ENCODE measurements around the gene UBAP2L.
"Not testable (repeated sequence)": the region's sequence is repeated elsewhere in the genome, so short reads cannot be mapped to it uniquely, and the experiment has no call there.

The UBAP2L gene

DNA sequence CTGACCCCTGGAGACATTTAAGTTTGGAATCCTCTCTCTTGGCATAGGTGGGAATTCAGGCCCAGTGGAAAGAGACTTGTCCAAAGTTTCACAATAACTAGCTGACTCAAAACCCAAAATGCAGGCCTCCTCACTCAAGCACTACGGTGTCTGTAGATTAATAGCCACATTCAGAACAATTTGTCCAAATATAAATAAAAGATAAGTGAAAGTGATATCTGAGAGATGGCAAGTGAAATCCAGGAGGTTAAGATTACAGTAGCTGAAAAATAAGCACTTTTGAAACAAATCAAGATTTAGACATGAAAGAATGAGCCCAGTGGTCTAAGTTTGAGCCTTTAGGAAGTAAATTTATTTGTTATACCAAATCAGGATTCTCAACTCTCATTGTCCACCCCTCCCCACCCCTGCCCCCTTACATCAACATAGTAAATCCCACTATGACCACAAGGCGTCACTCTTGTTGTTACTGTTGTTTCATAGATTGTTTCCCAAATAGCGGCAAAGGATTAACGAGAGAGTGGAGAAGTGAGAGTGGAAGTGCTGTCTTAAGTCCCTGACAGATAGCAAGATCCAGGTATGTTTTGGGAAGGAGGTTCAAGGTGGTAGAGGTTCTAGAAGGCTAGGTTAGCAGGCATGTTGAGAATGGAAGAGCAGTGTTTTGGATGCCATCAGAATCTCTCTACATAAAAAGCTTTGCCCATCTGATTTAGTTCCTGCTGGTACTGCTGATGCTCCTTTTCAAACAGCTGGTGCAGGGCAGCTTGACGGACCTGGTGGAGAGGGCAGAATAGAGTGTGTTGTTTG, 21.8 kb upstream of the UBAP2L start:
- peak; percentile 49 to 75 (median 72) for DNase-seq

DNA sequence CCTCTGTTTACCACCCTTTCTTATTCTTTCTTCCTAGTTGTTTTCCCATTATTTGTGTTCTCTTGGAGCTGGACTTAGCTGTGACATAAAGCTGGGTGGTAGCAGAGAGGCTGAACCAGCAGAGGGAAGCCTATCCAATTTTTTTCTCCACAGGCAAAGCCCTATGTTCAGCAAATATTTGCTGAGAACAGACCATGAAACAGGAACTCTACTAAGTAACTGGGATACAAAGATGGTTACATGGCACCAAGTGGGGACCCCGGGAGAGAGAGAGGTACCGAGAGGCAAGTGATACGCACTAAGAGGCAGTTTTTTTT, 21.2 kb upstream of the UBAP2L start:
- DNase-seq: peak in 2 of 4 experiments; percentile 35 to 41

DNA sequence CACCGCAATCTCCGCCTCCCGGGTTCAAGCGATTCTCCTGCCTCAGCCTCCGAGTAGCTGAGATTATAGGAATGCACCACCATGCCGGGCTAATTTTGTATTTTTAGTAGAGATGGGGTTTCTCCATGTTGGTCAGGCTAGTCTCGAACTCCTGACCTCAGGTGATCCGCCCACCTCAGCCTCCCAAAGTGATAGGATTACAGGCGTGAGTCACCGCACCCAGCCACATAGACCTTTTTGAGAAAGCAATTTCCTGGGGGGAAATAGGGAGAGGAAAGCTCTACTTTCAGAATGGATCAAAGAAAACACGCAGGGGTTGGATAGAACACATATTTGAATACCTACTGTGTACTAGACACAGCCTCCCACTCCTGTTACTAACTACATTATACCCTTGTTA, 15.0 kb upstream of the UBAP2L start:
- DNase-seq: not testable (repeated sequence)

DNA sequence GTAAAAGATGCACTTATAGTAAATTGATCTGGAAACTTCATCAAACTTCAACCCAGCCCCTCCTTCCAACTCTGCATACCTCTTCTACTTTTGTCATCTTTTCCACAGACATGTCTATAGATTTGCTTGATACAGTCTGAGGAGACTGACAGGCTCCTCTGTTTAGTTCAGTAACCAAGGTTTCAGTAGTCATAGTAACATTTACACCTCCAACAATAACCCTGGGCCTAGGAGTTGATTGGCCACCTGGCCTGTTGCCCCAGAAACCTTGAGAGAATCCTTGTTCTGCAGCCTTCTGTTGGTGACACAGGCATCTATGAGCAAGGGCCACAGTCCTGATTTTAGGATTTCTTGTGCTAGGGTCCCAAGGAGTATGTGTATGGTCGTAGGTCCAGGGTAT, 14.6 kb upstream of the UBAP2L start, which contains the start of gene CFAP141:
Gene CFAP141, minus strand, starts transcription at position 138 of the 400 bp plus-strand sequence. Its CDS starts 26 bp downstream, at position 112.
- no peak for DNase-seq

DNA sequence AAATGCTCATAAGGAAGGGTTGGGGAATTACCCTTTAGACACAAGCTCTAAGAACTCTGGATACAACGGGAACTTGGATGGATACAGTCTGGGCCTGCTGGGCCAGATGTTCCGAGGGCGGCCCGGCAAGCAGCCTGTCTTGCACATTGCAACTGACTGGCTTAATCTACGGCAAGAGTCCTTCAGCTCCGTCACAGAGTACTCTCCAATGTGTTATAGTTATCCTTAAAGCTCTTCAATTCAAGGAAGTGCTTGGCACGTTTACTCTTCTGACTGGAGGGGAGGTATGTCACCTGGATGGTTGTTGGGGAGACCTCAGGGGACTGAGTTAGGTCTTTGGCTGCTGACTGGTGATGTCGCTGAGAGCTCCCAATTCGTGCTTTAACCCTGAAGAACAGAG, 13.5 kb upstream of the UBAP2L start:
- no peak for DNase-seq

DNA sequence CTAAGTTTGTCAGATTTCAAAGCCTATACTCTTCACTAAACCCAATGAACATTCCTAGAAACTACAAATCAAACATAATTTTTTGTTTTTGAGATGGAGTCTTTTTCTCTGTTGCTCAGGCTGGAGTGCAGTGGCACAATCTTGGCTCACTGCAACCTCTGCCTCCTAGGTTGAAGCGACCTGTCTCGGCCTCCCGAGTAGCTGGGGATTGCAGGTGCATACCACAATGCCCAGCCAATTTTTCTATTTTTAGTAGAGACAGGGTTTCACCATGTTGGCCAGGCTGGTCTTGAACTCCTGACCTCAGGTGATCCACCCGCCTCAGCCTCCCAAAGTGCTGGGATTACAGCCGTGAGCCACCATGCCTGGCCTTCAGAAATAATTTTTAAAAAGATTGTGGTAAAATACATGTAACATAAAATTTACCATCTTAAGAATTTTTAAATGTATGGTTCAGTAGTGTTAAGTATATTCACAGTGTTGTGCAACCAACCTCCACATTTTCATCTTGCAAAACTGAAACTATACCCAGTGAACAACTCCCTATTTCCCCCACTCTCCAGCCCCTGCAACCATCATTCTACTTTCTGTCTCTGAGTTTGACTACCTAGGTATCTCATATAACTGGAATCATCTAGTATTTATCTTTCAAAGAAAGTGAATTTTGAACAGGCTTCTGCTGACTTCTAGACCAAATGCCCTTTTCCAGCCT, 11.9 kb upstream of the UBAP2L start:
- no peak for DNase-seq

DNA sequence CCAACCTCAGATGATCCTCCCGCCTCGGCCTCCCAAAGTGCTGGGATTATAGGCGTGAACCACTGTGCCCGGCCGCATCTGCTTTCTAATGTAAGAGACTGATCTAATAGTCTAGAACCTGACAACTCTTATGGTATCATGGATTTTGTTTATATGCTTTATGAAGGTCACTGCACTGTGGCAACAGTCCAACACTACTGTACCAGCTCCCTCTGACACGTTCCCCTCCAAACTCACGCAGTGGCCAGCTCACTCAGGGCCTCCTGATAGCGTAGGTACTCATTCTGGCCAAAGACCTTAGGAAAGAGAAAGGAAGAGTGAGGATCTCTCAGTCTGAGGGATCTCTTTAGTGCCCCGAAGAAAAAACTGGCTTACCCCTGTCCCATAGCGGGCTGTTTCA, 8.7 kb upstream of the UBAP2L start:
- DNase-seq: no peak

DNA sequence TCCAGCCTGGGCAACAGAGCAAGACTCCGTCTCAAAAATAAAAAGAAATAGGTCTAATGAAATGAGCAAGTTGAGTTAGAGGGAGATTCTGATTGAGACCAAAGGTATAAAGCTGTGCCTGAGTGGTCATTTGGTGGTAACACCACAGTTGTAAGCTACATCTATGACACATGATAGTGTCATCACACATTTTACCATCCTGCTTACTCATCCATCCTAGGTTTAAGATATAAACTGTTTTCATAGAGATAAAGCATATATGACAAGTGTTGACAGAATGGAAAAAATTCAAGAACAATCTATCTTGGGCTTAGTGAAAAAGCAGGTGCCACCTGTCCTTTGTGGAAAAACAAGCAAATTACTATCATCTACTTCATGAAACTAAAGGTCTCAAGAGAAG, 7.5 kb upstream of the UBAP2L start:
- DNase-seq: peak in 1 of 4 experiments; percentile 7

DNA sequence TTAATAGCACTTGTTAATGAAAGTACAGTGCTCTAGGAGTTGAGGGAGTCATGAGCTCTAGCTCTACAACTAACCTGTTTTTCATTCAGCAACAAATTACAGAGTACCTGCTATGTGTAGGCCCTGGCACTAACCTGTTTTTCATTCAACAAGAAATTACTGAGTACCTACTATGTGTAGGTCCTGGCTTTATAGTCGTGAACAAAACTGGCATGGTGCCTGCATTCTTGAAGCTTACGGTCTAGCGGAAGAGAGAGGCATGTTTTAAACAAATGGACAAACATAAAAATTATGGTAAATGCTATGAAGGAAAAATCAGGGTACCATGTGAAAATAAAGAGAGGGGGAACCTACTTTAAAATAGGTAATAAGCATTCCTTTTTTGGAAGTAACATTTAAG, 2.2 kb upstream of the UBAP2L start:
- DNase-seq: no peak

DNA sequence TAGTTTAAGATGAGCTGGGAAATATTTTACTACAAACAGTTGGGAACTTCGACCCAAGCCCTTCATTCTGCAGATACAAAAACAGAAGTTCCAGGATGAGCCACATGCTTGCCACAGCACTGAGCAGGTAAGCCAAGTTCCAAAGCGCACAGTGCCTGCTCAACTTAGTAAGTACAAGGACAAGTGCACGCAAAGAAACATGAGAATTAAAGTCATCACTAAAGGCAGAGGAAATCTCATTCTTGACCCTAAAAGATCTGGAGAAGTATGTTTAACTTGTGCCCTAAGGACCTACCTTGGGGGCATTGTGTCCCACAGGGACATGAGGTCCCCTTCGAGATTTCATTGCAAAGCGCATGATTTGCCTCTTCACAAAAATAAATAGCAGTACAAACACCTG, 1.2 kb upstream of the UBAP2L start:
- DNase-seq: peak; percentile 61 to 73 (median 69)

DNA sequence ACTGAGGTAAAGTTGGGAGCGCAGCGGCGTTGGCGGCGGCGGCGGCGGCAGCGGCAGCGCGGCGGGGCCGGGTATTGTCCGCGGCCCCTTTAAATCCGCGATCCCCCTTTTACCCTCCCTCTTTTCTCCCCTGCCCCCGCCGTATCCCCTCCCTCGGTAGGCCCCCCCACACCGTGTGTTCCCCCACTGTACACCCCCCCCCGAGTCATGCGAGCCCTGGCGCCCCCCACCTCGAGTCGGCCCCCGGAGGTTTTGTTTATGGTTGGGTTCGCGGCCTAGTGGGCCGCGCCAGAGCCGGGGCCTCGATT, 169 bp downstream of the UBAP2L start:
- no peak for DNase-seq

DNA sequence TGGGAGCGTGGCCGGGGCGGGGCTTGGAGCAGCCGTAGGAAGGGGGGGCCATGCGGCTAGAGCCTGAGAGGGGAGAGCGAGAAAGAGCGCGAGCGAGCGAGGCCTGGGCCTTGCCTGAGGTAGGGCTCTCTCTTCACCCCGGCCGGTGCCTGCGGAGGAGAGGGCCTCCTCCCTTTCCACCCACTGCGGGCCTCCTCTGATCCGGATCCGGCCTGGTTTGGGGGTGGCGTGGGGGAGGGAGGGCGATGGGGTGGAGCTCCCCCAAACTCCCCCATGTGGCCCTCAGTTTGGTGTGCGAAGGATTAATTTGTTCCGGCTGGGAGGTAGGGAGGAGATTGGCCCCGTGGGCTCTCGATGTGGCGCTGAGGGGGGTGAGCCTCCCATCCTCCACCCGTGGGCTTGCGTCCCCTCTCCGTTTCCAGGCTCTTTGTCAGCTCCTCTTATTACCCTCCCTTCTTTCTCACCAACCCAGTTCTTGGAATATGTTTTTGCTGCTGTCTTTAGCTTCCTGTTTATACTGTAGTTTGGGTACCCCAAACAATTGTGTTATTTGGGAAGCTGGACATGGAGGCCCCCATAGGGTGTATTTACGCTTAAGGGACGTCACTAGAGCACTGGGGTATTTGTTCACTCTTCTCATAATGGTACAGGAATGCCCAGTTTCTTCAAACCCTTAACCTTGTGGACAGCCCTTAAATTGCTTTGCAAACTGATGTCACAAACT, 685 bp downstream of the UBAP2L start:
- DNase-seq: peak; percentile 52 to 72 (median 60)

DNA sequence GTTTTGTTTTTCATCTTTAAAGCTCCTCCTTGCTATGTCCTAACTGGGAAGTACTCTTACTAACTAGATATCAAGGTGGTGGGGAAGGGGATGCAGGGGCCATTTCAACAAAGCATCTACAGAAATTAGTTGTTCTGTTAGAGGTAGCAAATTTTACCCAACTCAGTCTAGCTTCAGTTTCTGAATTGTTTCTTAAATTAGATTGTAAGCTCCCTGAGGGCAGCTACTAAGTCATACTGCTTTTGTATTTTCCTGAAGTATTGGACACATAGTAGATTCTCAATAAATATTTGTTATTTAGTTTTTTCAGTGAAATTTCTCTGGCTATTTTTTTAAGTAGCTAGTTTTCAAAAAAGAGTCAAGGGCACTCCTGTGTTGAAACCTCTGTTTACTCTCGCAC, 1.8 kb downstream of the UBAP2L start:
- DNase-seq: peak in 1 of 4 experiments; percentile 7

DNA sequence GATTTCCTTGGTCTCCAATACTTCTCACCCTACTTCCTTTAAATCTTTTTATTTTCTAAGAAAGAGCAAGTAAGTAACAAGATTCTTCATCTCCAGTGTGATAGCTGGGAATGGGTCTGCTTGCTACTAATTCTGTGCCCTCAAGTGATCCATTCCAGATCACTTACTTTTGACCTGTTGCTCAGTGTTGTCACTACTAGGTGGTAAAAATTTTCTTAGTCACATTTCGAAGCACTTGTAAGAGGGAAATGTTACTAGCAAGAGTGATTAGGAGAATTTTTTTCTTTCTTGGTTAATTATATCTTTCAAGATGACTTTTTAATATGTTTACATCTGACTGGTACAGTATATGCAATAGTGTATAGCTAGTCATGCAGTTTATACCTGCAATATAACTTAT, 2.2 kb downstream of the UBAP2L start:
- no peak for DNase-seq

DNA sequence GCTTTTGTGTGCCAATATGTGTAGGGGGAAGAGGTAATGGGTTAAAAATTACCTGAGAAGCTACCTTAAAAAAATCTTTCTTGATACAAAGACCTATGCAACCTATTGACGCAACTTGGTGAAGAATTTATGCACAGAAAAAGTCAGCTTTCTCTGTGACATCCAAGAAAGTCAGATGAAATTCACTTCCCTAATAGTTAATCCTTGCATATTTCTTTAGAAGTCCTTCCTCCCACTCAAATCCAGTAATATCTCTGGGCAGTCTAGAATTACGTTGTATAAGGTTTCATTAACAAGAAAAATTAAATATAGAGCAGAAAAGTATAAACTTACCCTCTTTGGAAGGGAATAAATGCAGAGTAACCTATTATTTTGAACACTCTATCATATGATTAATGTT, 2.9 kb downstream of the UBAP2L start:
- peak in 2 of 4 experiments; percentile 46 to 47 for DNase-seq

DNA sequence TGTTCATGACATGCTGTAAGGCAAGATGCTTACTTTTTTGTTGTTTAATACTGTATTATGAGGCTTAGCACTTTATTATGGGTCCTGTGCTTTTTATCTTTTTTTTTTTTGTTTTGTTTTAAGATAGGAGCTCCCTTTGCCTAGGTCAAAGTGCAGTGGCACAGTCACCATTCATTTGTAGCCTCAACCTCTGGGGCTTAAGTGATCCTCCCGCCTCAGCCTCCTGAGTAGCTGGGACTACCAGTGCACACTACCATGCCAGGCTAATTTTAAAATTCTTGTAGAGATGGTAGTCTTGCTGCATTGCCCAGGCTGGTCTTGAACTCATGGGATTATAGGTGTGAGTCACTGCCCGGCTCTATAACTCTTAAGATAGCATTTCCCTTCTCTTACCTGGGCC, 4.6 kb downstream of the UBAP2L start:
- DNase-seq: no peak

DNA sequence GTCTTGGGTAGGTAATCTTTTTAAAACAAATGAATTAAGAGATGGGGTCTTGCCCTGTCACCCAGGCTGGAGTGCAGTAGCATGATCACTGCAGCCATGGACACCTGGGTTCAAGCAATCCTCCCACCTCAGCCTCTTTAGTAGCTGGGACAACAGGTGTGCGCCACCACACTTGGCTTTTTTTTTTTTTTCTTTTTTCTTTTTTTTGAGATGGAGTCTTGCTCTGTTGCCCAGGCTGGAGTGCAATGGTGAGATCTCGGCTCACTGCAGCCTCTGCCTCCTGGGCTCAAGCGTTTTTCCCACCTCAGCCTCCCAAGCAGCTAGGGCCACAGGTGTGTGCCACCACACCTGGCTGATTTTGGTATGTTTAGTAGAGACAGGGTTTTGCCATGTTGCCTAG, 10.4 kb downstream of the UBAP2L start:
- DNase-seq: not testable (repeated sequence)

DNA sequence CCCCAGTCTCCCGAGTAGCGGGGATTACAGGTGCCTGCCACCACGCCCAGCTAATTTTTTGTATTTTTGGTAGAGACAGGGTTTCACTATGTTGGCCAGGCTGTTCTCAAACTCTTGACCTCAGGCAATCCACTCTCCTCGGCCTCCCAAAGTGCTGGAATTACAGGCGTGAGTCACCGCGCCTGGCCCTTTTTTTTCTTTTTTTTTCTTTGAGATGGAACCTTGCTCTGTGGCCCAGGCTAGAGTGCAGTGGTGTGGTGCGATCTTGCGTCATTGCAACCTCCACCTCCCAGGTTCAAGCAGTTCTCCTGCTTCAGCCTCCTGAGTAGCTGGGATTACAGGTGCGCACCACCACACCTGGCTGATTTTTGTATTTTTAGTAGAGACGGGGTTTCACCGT, 12.4 kb downstream of the UBAP2L start:
- not testable (repeated sequence) for DNase-seq

DNA sequence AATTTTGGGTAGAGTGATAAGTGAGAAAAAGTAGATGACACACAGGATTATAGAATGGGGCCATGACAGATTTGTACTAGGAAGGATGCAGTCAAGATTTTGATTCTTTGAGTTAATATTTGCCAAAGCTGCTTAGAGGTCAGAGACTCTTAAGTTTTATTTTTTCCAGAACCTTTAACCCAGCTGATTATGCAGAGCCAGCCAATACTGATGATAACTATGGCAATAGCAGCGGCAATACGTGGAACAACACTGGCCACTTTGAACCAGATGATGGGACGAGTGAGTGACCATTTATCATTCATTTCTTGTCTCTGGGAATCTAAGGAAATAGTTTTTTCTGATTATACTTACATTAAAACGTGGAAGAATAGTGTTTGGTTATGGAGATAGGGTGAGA, 16.1 kb downstream of the UBAP2L start:
- DNase-seq: no peak

DNA sequence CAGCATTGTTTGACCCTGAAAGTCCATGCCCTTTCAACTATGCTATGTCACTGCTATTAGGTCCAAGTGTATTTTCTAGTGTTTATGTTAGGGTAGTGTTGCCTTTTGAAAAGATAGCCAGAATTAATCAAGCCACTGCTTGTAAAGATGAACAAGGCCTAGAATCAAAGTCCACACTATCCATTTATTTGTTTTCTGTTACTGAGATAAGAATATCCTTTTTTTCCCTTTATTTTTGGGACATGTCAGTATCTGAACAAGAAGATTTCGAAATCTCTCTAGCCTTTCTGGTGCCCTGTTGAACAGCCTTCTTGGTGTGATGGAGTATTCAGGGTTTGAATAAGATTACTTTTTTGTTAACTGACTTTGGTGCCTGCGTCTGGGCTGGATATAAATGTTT, 16.7 kb downstream of the UBAP2L start:
- DNase-seq: no peak

DNA sequence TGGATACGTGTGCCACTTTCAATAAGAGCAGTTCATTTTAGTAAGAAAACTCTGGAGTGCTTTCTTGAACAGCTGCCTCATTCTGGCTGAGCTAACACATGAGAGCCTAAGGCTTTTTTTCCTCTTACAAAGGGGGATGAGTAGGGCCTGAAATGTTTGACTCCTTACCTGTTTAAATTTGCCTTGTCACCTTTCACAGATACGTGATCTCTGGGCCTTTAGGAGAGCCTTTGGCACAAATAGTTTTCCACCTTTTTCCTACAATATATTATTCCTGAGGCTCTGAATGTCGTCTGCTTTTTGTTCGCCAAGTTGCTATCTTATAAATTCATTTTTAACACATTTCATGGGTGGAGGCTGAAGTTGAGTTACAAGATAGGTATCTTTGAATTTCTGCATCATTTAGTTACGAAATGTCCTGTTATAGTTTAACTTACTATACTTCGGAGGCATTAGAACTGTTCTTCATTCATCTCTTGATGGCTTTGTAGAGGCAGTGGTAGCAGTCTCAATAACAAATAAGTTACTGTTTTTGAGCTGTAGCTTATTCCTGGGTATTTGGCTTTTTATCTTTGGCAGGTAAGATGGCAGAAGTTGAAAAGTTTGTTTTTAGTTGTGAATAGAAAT, 17.2 kb downstream of the UBAP2L start:
- no peak for DNase-seq

DNA sequence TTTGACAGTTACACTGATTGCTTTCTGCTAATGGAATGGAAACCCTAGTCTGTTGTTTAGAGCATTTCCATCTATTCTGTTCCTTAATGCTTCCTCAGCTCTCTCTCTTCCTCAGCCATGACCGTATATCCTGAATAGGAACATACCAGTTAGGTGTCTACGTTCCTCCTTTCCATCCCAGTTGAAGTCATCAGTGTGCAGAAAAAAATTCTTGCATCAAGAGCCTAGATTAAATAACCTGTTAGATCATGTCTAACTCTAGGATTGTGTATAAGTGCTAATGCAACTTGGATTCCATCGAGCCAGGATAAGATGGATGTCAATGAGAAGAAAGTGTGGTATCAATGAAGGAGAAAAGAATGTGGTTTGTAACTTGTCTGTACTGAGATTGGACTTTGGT, 18.7 kb downstream of the UBAP2L start:
- no peak for DNase-seq

DNA sequence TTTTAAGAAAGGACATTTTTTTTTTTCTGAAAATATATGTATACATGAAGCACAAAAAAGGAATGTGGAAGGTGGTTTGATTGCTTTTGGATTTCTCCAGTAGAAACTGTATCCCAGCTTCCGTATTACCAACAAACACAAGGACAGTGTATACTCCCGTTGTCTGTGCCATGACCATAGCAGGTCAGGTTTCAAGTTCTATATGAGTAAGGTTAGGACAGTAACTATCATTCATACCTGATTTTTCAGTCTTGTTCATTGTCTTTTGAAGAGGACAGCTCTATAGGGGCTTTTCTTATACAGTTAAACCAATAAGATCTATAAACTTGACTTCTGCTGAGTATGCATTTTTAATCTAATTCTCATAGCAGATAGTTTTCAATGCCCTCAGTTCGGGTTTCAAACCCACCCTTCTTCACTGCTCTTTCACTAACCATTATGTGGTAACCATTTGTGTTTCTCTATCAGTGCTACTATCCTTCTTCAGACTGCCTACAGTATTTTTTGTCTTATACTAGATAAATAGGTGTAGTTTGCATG, 19.6 kb downstream of the UBAP2L start:
- no peak for DNase-seq

Data from suppressor macrophage (primary cell).